Transverse colon (tissue), 4 donors: ENCODE results near the gene ATG4B.

ENCODE experiments used
- CTCF ChIP-seq, 5 experiments: fragments of 200-600 bp in 3 of 5; fragments of 450-650 bp in 2 of 5; sonication (generic) in 3 of 5; IDR thresholded peaks; 1 replicate in 2 of 5; 2 replicates in 3 of 5; pipeline ENCODE4 v1.5.1; 2016 to 2017; ENCODE audit warnings: antibody characterized with exemption in 5 of 5, inconsistent platforms in 3 of 5, mild to moderate bottlenecking in 2 of 5, moderate library complexity in 1 of 5
- POLR2AphosphoS5 ChIP-seq, 3 donors: sonication (generic); formaldehyde crosslinking; IDR thresholded peaks; one replicate each; pipeline ENCODE4 v1.6.1; 2016; ENCODE audit warnings: antibody characterized with exemption in 3 of 3

- TF ChIP-seq POLR2AphosphoS5 (IDR thresholded peaks at IDR 0.05): no peak
- TF ChIP-seq CTCF (IDR thresholded peaks at IDR 0.05): no peak
These were observed 4.8 kb upstream of the ATG4B start for GRCh38 chr2:241632478-241633325.
